Endodermal cell (in vitro differentiated cells): ENCODE measurements around the gene OR2A14. TPM values are rescaled to one million over a fixed set of nuclear protein-coding genes. Genes with fewer than 3 reads are reported as not detected.

Source experiments
- DNase-seq: peaks from one replicate; pipeline ENCODE4 v3.0.0-alpha.2; 2017
- H3K27ac ChIP-seq: 2 replicates; pipeline ENCODE4 v1.5.1; 2013; ENCODE audit warnings: mild to moderate bottlenecking, low read depth, low read length, moderate library complexity
- H3K27me3 ChIP-seq: 2 replicates; pipeline ENCODE4 v1.6.1; 2013; ENCODE audit warnings: mild to moderate bottlenecking, low read length, moderate library complexity; ENCODE audit not compliant: insufficient read depth, control insufficient read depth, poor library complexity, severe bottlenecking
- H3K36me3 ChIP-seq: 2 replicates; pipeline ENCODE4 v1.7.0; 2013; ENCODE audit warnings: mild to moderate bottlenecking, low read length, moderate library complexity; ENCODE audit not compliant: control insufficient read depth, insufficient read depth
- H3K4me1 ChIP-seq: one replicate; pipeline ENCODE4 v1.7.0; 2013; ENCODE audit warnings: low read length; ENCODE audit not compliant: control insufficient read depth, insufficient read depth
- H3K4me3 ChIP-seq: 2 replicates; pipeline ENCODE4 v1.5.1; 2013; ENCODE audit warnings: mild to moderate bottlenecking, low read length, moderate library complexity
- H3K9ac ChIP-seq: 2 replicates; pipeline ENCODE4 v1.6.1; 2013; ENCODE audit warnings: mild to moderate bottlenecking, low read length, moderate library complexity; ENCODE audit not compliant: poor library complexity, severe bottlenecking; ENCODE audit errors: extremely low read depth
- H3K9me3 ChIP-seq: 2 replicates; pipeline ENCODE4 v1.6.1; 2013; ENCODE audit warnings: mild to moderate bottlenecking, low read length, moderate library complexity; ENCODE audit not compliant: control insufficient read depth
- H3K27ac Mint-ChIP-seq: 2 replicates; pipeline ENCODE4 v1.8.0; 2020; ENCODE audit warnings: mixed read lengths
- H3K27me3 Mint-ChIP-seq: 2 replicates; pipeline ENCODE4 v1.8.0; 2021; ENCODE audit warnings: mild to moderate bottlenecking, mixed read lengths; ENCODE audit not compliant: insufficient read depth
- H3K36me3 Mint-ChIP-seq: 2 replicates; pipeline ENCODE4 v1.8.0; 2020; ENCODE audit warnings: low read depth, mixed read lengths
- H3K4me1 Mint-ChIP-seq: 2 replicates; pipeline ENCODE4 v1.8.0; 2020; ENCODE audit warnings: mixed read lengths
- H3K4me3 Mint-ChIP-seq: 2 replicates; pipeline ENCODE4 v1.8.0; 2020; ENCODE audit warnings: mild to moderate bottlenecking, moderate library complexity, mixed read lengths
- H3K9me3 Mint-ChIP-seq: 2 replicates; pipeline ENCODE4 v1.8.0; 2020; ENCODE audit warnings: mild to moderate bottlenecking, mixed read lengths
- WGBS, 2 experiments: methylation state at CpG; one replicate each; pipeline versions ENCODE4 v1.1.5 to v1.1.7; 2013; ENCODE audit warnings: missing lambda C conversion rate in 2 of 2, mixed read lengths in 1 of 2; ENCODE audit not compliant: insufficient coverage in 1 of 2, insufficient read length in 1 of 2; 5-methylcytosine and 5-hydroxymethylcytosine counted together
- total RNA-seq, 2 donors: library from RNA; stranded (reverse); fragmentation: NEBNext Ultra II Directional in 1 of 2; extraction: Animal tissue kit (Norgen Biotek cat#: 25700) in 1 of 2; gene quantifications; 2 replicates in 1 of 2; 3 replicates in 1 of 2; pipeline ENCODE4 v1.2.1, GENCODE V29; 2021
- TF ChIP-seq, protein P1 (sequence below): fragments of 200-600 bp; sonication (generic); conservative IDR thresholded peaks from 2 replicates; pipeline ENCODE4 v1.5.0; 2021; ENCODE audit warnings: antibody characterized with exemption, mild to moderate bottlenecking

The OR2A14 gene
- total RNA-seq, 2 donors from 2014 or later: not detected

DNA sequence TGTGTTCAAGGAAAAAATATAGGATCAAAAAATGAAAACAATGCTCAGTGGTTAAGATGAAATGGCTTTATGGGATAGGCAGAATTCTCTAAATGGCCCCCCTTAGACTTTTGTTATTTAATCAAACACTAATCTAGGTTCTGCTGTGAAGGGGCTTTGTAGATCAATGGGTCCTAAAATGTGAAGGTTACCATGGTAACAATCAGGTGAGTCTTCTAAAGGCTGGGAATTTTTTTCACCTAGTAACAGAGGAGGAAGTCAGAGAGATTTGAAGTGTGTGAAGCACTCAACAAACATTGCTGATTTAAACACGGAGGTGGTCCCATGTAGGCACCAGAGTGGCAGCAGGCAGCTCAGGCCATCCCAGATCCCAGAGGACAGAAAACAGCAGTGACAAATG is 11.1 kb downstream of the OR2A14 start:
- no peak overlapping the region for H3K4me3 ChIP-seq
- no peak overlapping the region for H3K9ac ChIP-seq
- DNase-seq: no peak
- no peaks in the 10 kb centered on the region for H3K27me3 ChIP-seq
- TF ChIP-seq, protein P1, sequence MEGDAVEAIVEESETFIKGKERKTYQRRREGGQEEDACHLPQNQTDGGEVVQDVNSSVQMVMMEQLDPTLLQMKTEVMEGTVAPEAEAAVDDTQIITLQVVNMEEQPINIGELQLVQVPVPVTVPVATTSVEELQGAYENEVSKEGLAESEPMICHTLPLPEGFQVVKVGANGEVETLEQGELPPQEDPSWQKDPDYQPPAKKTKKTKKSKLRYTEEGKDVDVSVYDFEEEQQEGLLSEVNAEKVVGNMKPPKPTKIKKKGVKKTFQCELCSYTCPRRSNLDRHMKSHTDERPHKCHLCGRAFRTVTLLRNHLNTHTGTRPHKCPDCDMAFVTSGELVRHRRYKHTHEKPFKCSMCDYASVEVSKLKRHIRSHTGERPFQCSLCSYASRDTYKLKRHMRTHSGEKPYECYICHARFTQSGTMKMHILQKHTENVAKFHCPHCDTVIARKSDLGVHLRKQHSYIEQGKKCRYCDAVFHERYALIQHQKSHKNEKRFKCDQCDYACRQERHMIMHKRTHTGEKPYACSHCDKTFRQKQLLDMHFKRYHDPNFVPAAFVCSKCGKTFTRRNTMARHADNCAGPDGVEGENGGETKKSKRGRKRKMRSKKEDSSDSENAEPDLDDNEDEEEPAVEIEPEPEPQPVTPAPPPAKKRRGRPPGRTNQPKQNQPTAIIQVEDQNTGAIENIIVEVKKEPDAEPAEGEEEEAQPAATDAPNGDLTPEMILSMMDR: no peak
- H3K4me1 ChIP-seq: no peaks in the 10 kb centered on the region
- H3K27ac ChIP-seq: no peak overlapping the region
- Mint-ChIP-seq H3K27me3 (no peaks in the 10 kb centered on the region), H3K36me3 (no peaks in the 10 kb centered on the region), H3K4me3 (no peak overlapping the region), H3K4me1 (peaks cover 6% of the 10 kb centered on the region), H3K27ac (no peak overlapping the region), H3K9me3 (no peaks in the 10 kb centered on the region)
- H3K9me3 ChIP-seq: no peaks in the 10 kb centered on the region
- 76% methylated on average over 1 of the region's 1 CpG; no CpG with 5 or more reads in 1 of the 2 experiments for WGBS, 2 experiments
- no peaks in the 10 kb centered on the region for H3K36me3 ChIP-seq

DNA sequence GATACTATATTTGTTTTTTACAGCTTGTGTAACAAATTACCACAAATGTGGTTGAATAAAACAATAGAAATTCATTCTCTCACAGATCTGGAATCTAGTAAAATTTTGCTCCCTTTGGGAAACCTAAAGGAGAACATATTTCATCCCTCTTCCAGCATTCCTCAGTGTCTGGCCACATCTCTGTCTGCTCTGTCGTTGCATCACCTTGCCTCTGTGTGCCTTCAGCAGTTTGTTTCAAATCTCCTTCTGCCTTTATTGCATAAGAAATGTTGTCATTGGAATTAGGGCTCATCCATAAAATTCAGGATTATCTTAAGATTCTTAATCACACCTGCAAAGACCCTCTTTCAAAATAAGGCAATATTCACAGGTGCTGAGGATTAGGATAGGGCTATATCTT is 14.5 kb downstream of the OR2A14 start:
- no peaks in the 10 kb centered on the region for H3K9me3 Mint-ChIP-seq
- H3K27me3 ChIP-seq: no peaks in the 10 kb centered on the region
- no peaks in the 10 kb centered on the region for H3K36me3 ChIP-seq
- TF ChIP-seq, protein P1: no peak
- no peaks in the 10 kb centered on the region for H3K36me3 Mint-ChIP-seq
- no peaks in the 10 kb centered on the region for H3K27me3 Mint-ChIP-seq
- WGBS, 2 experiments: 67 to 72% methylated on average over 1 of the region's 1 CpG
- H3K9me3 ChIP-seq: no peaks in the 10 kb centered on the region
- H3K4me1 Mint-ChIP-seq: peaks cover 6% of the 10 kb centered on the region
- H3K4me1 ChIP-seq: no peaks in the 10 kb centered on the region
- no peak overlapping the region for H3K27ac ChIP-seq
- DNase-seq: no peak
- H3K27ac Mint-ChIP-seq: no peak overlapping the region
- H3K4me3 Mint-ChIP-seq: no peak overlapping the region
- no peak overlapping the region for H3K4me3 ChIP-seq
- H3K9ac ChIP-seq: no peak overlapping the region

DNA sequence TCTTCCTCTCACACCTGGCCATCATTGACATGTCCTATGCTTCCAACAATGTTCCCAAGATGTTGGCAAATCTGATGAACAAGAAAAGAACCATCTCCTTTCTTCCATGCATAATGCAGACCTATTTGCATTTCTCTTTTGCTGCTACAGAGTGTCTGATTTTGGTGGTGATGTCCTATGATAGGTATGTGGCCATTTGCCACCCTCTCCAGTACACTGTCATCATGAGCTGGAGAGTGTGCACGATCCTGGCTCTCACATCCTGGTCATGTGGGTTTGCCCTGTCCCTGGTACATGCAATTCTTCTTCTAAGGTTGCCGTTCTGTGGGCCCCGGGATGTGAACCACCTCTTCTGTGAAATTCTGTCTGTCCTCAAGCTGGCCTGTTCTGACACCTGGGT is 19.2 kb downstream of the OR2A14 start:
- Histone ChIP-seq H3K4me3 (no peak overlapping the region), H3K27me3 (no peaks in the 10 kb centered on the region), H3K4me1 (no peaks in the 10 kb centered on the region), H3K36me3 (no peaks in the 10 kb centered on the region), H3K9me3 (peaks cover 2% of the 10 kb centered on the region), H3K27ac (no peak overlapping the region), H3K9ac (no peak overlapping the region)
- Mint-ChIP-seq H3K4me3 (no peak overlapping the region), H3K36me3 (no peaks in the 10 kb centered on the region), H3K27me3 (no peaks in the 10 kb centered on the region), H3K27ac (no peak overlapping the region), H3K9me3 (peaks cover 2% of the 10 kb centered on the region), H3K4me1 (no peaks in the 10 kb centered on the region)
- 93% methylated on average over 3 of the region's 3 CpGs; no CpG with 5 or more reads in 1 of the 2 experiments for WGBS, 2 experiments
- no peak for DNase-seq
- TF ChIP-seq, protein P1: no peak
